A549 (cell line): ENCODE results near the gene ATP13A2. TPM values are rescaled to one million over a fixed set of nuclear protein-coding genes. Genes with fewer than 3 reads are reported as not detected.

Experiments
- ATAC-seq, 2 experiments: fragments of 200-7000 bp in 1 of 2; fragments of >200 bp in 1 of 2; cut with Nextera tagmentation in 1 of 2; cut with Tn5 transposase in 1 of 2; 3 replicates each; pipeline versions ENCODE4 v1.8.0 to v1.9.1; 2018 to 2020; ENCODE audit warnings: mild to moderate bottlenecking in 1 of 2, moderate library complexity in 1 of 2
- CTCF ChIA-PET: fragments of 300-600 bp; sonication (Branson Sonifier 250); formaldehyde crosslinking; extraction: SDS; loops from one replicate; lab custom pipeline; 2021; ENCODE audit warnings: antibody characterized with exemption, inconsistent platforms; lab: Yijun Ruan, JAX
- POLR2A ChIA-PET: fragments of 350-600 bp; formaldehyde crosslinking; extraction: SDS; loops from one replicate; lab custom pipeline; 2021; ENCODE audit warnings: antibody characterized with exemption, inconsistent platforms; lab: Yijun Ruan, JAX
- DNase-seq, 2 experiments: peaks; one replicate each; pipeline versions ENCODE4 v3.0.0 to v3.0.0-alpha.2; 2011 to 2016; ENCODE audit warnings: low read depth in 1 of 2, low spot score in 1 of 2
- FAIRE-seq: peaks from 2 replicates; lab custom pipeline; 2011; peaks lifted over from hg19 to GRCh38; lab: Jason Lieb, UNC
- H3K27ac ChIP-seq, 2 experiments: fragments of >200 bp; sonication (Bioruptor Twin); formaldehyde crosslinking; 3 replicates each; pipeline ENCODE4 v1.5.1; 2016 to 2017
- H3K4me1 ChIP-seq: fragments of >200 bp; sonication (Bioruptor Twin); formaldehyde crosslinking; 3 replicates; pipeline ENCODE4 v1.6.1; 2016
- H3K4me2 ChIP-seq: fragments of >200 bp; sonication (Bioruptor Twin); formaldehyde crosslinking; 3 replicates; pipeline ENCODE4 v1.6.1; 2016
- H3K4me3 ChIP-seq: fragments of >200 bp; sonication (Bioruptor Twin); formaldehyde crosslinking; 3 replicates; pipeline ENCODE4 v1.5.1; 2016
- H3K9me3 ChIP-seq: fragments of >200 bp; sonication (Bioruptor Twin); formaldehyde crosslinking; 3 replicates; pipeline ENCODE4 v1.6.1; 2016
- ATOH8 ChIP-seq: fragments of 250-450 bp; sonication (Bioruptor Pico); IDR thresholded peaks from 2 replicates; pipeline ENCODE4 v1.5.0; 2020; ENCODE audit warnings: low read depth, mild to moderate bottlenecking, moderate library complexity
- CBX2 ChIP-seq: fragments of 200-600 bp; sonication (generic); IDR thresholded peaks from 2 replicates; pipeline ENCODE4 v1.6.1; 2016; ENCODE audit warnings: low read depth, mild to moderate bottlenecking, borderline replicate concordance
- CBX8 ChIP-seq: fragments of 200-600 bp; sonication (generic); IDR thresholded peaks from 2 replicates; pipeline ENCODE4 v1.6.1; 2016
- EHF ChIP-seq: fragments of 250-450 bp; sonication (Bioruptor Pico); IDR thresholded peaks from 2 replicates; pipeline ENCODE4 v1.5.0; 2020; ENCODE audit warnings: mild to moderate bottlenecking
- EHMT2 ChIP-seq: fragments of 200-600 bp; sonication (generic); IDR thresholded peaks from 2 replicates; pipeline ENCODE4 v1.6.1; 2016; ENCODE audit warnings: antibody characterized with exemption, low read depth, mild to moderate bottlenecking, moderate library complexity
- ESRRA ChIP-seq: fragments of 150-350 bp; IDR thresholded peaks from 2 replicates; pipeline ENCODE4 v1.6.1; 2014; ENCODE audit warnings: mild to moderate bottlenecking, low read length, borderline replicate concordance
- FOSB ChIP-seq: fragments of 250-450 bp; sonication (Bioruptor Pico); IDR thresholded peaks from 2 replicates; pipeline ENCODE4 v1.5.0; 2020; ENCODE audit warnings: mild to moderate bottlenecking, moderate library complexity
- FOSL2 ChIP-seq, 2 experiments: fragments of 450-650 bp in 1 of 2; fragments of >200 bp in 1 of 2; sonication (Bioruptor Twin) in 1 of 2; formaldehyde crosslinking; IDR thresholded peaks; 2 replicates each; pipeline versions ENCODE4 v1.5.0 to v1.6.1; 2016 to 2020; ENCODE audit warnings: mild to moderate bottlenecking in 1 of 2, moderate library complexity in 1 of 2
- GATA3 ChIP-seq: IDR thresholded peaks from 2 replicates; pipeline ENCODE4 v1.6.1; 2012; ENCODE audit warnings: borderline replicate concordance
- HES2 ChIP-seq: fragments of >200 bp; sonication (Bioruptor Twin); formaldehyde crosslinking; IDR thresholded peaks from 2 replicates; pipeline ENCODE4 v1.6.1; 2016
- HOXA7 ChIP-seq: fragments of 250-450 bp; sonication (Bioruptor Pico); IDR thresholded peaks from 2 replicates; pipeline ENCODE4 v1.5.0; 2020; ENCODE audit warnings: mild to moderate bottlenecking, moderate library complexity
- HOXB13 ChIP-seq: fragments of 250-450 bp; sonication (Bioruptor Pico); IDR thresholded peaks from 2 replicates; pipeline ENCODE4 v1.5.0; 2020; ENCODE audit warnings: low read depth, mild to moderate bottlenecking, moderate library complexity
- HOXB5 ChIP-seq: fragments of 250-450 bp; sonication (Bioruptor Pico); IDR thresholded peaks from 2 replicates; pipeline ENCODE4 v1.5.0; 2020; ENCODE audit warnings: mild to moderate bottlenecking, moderate library complexity
- KDM1A ChIP-seq: fragments of 200-600 bp; sonication (generic); IDR thresholded peaks from 2 replicates; pipeline ENCODE4 v1.6.1; 2016; ENCODE audit warnings: low read depth, mild to moderate bottlenecking
- KDM5A ChIP-seq: fragments of 200-600 bp; sonication (generic); IDR thresholded peaks from 2 replicates; pipeline ENCODE4 v1.6.1; 2016; ENCODE audit warnings: antibody characterized with exemption, mild to moderate bottlenecking
- MAFK ChIP-seq: fragments of 450-650 bp; IDR thresholded peaks from 2 replicates; pipeline ENCODE4 v1.6.1; 2014; ENCODE audit not compliant: partially characterized antibody
- MAX ChIP-seq: IDR thresholded peaks from 2 replicates; pipeline ENCODE4 v1.6.1; 2012
- NPAS2 ChIP-seq: fragments of 250-450 bp; sonication (Bioruptor Pico); IDR thresholded peaks from 2 replicates; pipeline ENCODE4 v1.8.0; 2022; ENCODE audit warnings: mild to moderate bottlenecking, moderate library complexity, borderline replicate concordance
- PBX3 ChIP-seq: IDR thresholded peaks from 2 replicates; pipeline ENCODE4 v1.6.1; 2012
- POLR2AphosphoS2 ChIP-seq: conservative IDR thresholded peaks from 2 replicates; pipeline ENCODE4 v1.6.1; 2012; ENCODE audit warnings: low read length, improper control_type of control experiment, inconsistent platforms
- RCOR1 ChIP-seq: fragments of 150-350 bp; IDR thresholded peaks from 2 replicates; pipeline ENCODE4 v1.6.1; 2014; ENCODE audit warnings: antibody characterized with exemption, low read length, low read depth
- REST ChIP-seq: fragments of 200-600 bp; sonication (generic); IDR thresholded peaks from 2 replicates; pipeline ENCODE4 v1.6.1; 2016; ENCODE audit warnings: antibody characterized with exemption, mild to moderate bottlenecking, moderate library complexity
- TFCP2L1 ChIP-seq: fragments of 250-450 bp; sonication (Bioruptor Pico); IDR thresholded peaks from 2 replicates; pipeline ENCODE4 v1.5.0; 2021; ENCODE audit warnings: mild to moderate bottlenecking
- WGBS: methylation state at CpG from one replicate; pipeline ENCODE4 v1.1.6; 2017; ENCODE audit errors: missing lambda C conversion rate; 5-methylcytosine and 5-hydroxymethylcytosine counted together
- polyA plus RNA-seq, 4 experiments: library from polyadenylated mRNA; depleted of rRNA in 3 of 4; stranded (reverse); fragments of >200 nt; fragmentation: RNase III in 1 of 4; extraction: RNeasy Plus Mini Kit Qiagen cat#74134 plus additional on column Dnase treatment in 1 of 4; gene quantifications; 2 replicates in 3 of 4; 3 replicates in 1 of 4; pipeline ENCODE4 v1.2.3, GENCODE V29; 2011 to 2017
- TF ChIP-seq, protein P1 (sequence below): fragments of >200 bp; sonication (Bioruptor Twin); formaldehyde crosslinking; IDR thresholded peaks from 3 replicates; pipeline ENCODE4 v1.5.1; 2016

ATP13A2 gene
- polyA plus RNA-seq, 2 of the 4 experiments (the other 2 are of a cell fraction), result 7.9 to 23.1 TPM

- no peak overlapping the region for H3K4me3 ChIP-seq
- no peak for DNase-seq
- ChIA-PET CTCF (interaction anchor here (1.7 to 10.0 kb wide), 4 partner anchors 69 to 350 kb away, joined by 4 to 107 read pairs (median 7); partner anchors contain the start of gene PADI6), POLR2A (no interaction called here)
- H3K9me3 ChIP-seq, result no peaks in the 10 kb centered on the region
- TF ChIP-seq, protein P1, sequence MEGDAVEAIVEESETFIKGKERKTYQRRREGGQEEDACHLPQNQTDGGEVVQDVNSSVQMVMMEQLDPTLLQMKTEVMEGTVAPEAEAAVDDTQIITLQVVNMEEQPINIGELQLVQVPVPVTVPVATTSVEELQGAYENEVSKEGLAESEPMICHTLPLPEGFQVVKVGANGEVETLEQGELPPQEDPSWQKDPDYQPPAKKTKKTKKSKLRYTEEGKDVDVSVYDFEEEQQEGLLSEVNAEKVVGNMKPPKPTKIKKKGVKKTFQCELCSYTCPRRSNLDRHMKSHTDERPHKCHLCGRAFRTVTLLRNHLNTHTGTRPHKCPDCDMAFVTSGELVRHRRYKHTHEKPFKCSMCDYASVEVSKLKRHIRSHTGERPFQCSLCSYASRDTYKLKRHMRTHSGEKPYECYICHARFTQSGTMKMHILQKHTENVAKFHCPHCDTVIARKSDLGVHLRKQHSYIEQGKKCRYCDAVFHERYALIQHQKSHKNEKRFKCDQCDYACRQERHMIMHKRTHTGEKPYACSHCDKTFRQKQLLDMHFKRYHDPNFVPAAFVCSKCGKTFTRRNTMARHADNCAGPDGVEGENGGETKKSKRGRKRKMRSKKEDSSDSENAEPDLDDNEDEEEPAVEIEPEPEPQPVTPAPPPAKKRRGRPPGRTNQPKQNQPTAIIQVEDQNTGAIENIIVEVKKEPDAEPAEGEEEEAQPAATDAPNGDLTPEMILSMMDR, result no peak
- no peak for TF ChIP-seq PBX3
- TF ChIP-seq POLR2AphosphoS2, result no peak
- no peak for TF ChIP-seq HOXA7 (CRISPR knock-in tag)
- TF ChIP-seq EHF (CRISPR knock-in tag), result no peak
- TF ChIP-seq HES2, result no peak
- no peak for TF ChIP-seq ESRRA
- no peak for TF ChIP-seq REST
- no peak for TF ChIP-seq ATOH8 (CRISPR knock-in tag)
- TF ChIP-seq GATA3, result no peak
- no peak for TF ChIP-seq TFCP2L1 (CRISPR knock-in tag)
- no peak for TF ChIP-seq FOSB (CRISPR knock-in tag)
- TF ChIP-seq, all 56 proteins: peak for 0
- FAIRE-seq (no peak), ATAC-seq (no peak)
- Histone ChIP-seq H3K27ac (no peak overlapping the region), H3K4me1 (peaks cover 12% of the 10 kb centered on the region), H3K4me2 (no peak overlapping the region)
- WGBS, result 85% methylated on average over 4 of the region's 4 CpGs
These were observed 44.8 kb upstream of the ATP13A2 start for GRCh38 chr1:17056551-17056950.

GRCh38 chr1:17055801-17056200, 44.1 kb upstream of the ATP13A2 start:
- Histone ChIP-seq H3K9me3 (no peaks in the 10 kb centered on the region), H3K4me2 (no peak overlapping the region), H3K4me3 (no peak overlapping the region), H3K4me1 (peaks cover 17% of the 10 kb centered on the region), H3K27ac (no peak overlapping the region; a peak in 1 of 6 replicates)
- DNase-seq (no peak), ATAC-seq (no peak), FAIRE-seq (no peak)
- 94% methylated on average over 7 of the region's 7 CpGs for WGBS
- POLR2A ChIA-PET, result no interaction called here
- CTCF ChIA-PET, result interaction anchor here (0.8 to 10.0 kb wide), 4 partner anchors 10 to 350 kb away, joined by 3 to 107 read pairs (median 4); no protein-coding TSS in a partner anchor
- TF ChIP-seq TFCP2L1 (CRISPR knock-in tag), result no peak
- TF ChIP-seq EHMT2, result no peak
- TF ChIP-seq RCOR1, result no peak
- no peak for TF ChIP-seq KDM5A
- TF ChIP-seq EHF (CRISPR knock-in tag), result no peak
- no peak for TF ChIP-seq REST
- TF ChIP-seq ESRRA, result no peak
- no peak for TF ChIP-seq MAFK
- no peak for TF ChIP-seq HOXB13 (CRISPR knock-in tag)
- no peak for TF ChIP-seq CBX2
- TF ChIP-seq NPAS2, result no peak
- TF ChIP-seq HOXB5 (CRISPR knock-in tag), result no peak
- no peak for TF ChIP-seq CBX8
- no peak for TF ChIP-seq MAX
- TF ChIP-seq GATA3, result no peak
- TF ChIP-seq FOSL2 (IDR thresholded peaks at IDR 0.05), result no peak
- TF ChIP-seq FOSL2 (CRISPR knock-in tag; IDR thresholded peaks at IDR 0.05), result no peak
- no peak for TF ChIP-seq KDM1A
- no peak for TF ChIP-seq HES2
